ENCODE data around the gene MAN2C1. TPM values are rescaled to one million over a fixed set of nuclear protein-coding genes. Genes with fewer than 3 reads are reported as not detected.
A peak's percentile ranks its signal among the peaks of the same experiment; 100 is the strongest.

The MAN2C1 gene
- total RNA-seq (100 to 1,000 TPM; 448 to 449 TPM), polyA plus RNA-seq (10 to 100 TPM; 32.2 to 38.0 TPM)

DNA sequence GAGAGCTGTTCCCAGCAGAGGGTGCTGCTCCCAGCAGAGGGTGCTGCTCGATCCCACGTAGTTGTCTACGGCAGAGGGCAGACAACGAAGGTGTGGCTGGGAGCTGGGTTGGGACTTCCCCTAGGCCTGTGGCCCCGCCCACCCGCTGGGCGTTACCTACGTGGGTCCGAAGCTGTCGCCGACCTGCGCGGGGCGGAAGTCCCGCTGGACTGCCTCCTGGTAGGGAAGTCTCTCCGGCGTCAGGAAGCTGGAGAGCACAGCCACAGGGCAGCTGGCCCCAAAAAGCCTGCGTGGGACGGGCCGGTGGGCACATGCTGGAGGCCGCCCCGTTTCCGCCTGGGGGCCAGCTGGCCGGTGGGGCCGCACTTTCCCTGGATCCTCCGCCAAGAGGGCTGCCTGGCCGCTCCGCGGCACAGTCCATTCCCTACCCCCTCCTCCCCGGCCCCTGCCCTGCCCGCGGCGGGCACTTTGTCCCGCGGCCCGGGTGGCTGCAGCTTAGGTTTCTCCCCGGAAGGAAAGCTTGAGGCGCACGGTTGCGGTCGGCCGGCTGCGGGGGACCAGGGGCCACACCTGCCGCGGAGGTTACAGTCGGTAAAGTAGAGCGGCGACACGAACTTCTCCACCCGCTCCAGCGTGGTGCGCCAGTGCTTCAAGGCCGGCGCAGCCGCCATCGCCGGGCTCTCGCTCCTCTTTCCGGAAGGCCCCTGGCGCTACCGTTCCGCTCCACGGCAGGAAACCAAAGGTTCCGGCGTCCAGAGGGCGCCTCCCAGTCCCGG lies at the start of gene MAN2C1:
TSS of gene MAN2C1 (minus strand) at position 695 of the 776 bp plus-strand sequence. CDS start at position 671, 24 bp downstream.
- intact Hi-C loops (cut with micrococcal nuclease), result loop anchor here (1.0 to 10.0 kb wide), 6 partner anchors 18 to 343 kb away; partner anchors contain the start of genes IMP3, PPCDC, SIN3A and SNUPN
- H3K27ac Mint-ChIP-seq, result peak within 1 kb of the TSS; percentile 95 to 97 (median 96)
- Histone ChIP-seq H3K27ac (ENCODE audit: low read depth, low read length) (peak within 1 kb of the TSS; percentile 93), H3K4me1 (ENCODE audit: insufficient read depth, low read length) (peaks cover 25% of the 10 kb centered on the region), H3K27me3 (ENCODE audit: insufficient read depth, low read length) (no peaks in the 10 kb centered on the region), H3K9me3 (ENCODE audit: control insufficient read depth in 1 of 2, low read length in 2 of 2) (no peaks in the 10 kb centered on the region), H3K36me3 (ENCODE audit: insufficient read depth, low read length) (peaks cover 58% of the 10 kb centered on the region), H3K4me3 (ENCODE audit: low read length in 2 of 2) (peak within 1 kb of the TSS; percentile 86 to 95)
- peak; percentile 86 to 92 (median 87) for DNase-seq
- ChIA-PET POLR2A (ENCODE audit: partially characterized antibody) (interaction anchor here (0.6 to 4.8 kb wide), 50 partner anchors 10 to 907 kb away, joined by 3 to 222 read pairs (median 4); partner anchors contain the start of genes C15orf39, CLK3, COMMD4 and FBXO22), CTCF (ENCODE audit: partially characterized antibody) (interaction anchor here (0.5 to 3.7 kb wide), 43 partner anchors 9 to 900 kb away, joined by 3 to 69 read pairs (median 5); partner anchors contain the start of genes COMMD4, IMP3, NEIL1 and PTPN9)
- peaks cover 21 to 58% of the 10 kb centered on the region in 2 donors for H3K36me3 Mint-ChIP-seq
- no peaks in the 10 kb centered on the region for H3K27me3 Mint-ChIP-seq
- H3K9me3 Mint-ChIP-seq, result no peaks in the 10 kb centered on the region
- H3K4me3 Mint-ChIP-seq, result peak within 1 kb of the TSS; percentile 89 to 95 (median 92)
- peaks cover 7 to 37% (median 24%) of the 10 kb centered on the region in 4 donors for H3K4me1 Mint-ChIP-seq

DNA sequence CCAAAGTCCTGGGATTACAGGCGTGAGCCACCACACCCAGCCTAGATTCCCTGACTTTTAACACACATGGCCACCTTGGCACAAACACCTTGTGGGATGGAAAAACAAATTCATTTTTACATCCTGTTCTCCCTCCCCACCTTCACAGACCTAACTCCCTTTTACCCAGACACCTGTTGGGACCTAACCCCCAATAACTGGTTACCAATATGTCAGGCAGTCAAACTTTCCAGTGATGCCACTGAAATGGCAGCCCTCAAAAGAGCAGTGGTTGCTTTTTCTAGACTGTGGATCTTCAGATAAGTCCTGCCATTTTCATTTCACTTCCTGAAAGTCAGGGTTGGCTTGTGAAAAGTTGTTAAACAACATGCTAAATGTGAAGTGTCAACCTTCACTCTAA lies 48.2 kb upstream of the MAN2C1 start:
- H3K36me3 ChIP-seq (ENCODE audit: insufficient read depth, low read length), result peaks cover 30% of the 10 kb centered on the region
- no peak overlapping the region for H3K27ac ChIP-seq (ENCODE audit: low read depth, low read length)
- Mint-ChIP-seq H3K4me1 (peaks cover 8 to 18% (median 11%) of the 10 kb centered on the region in 4 donors), H3K27ac (peak overlapping the region in 1 of 7 donors; percentile 60), H3K36me3 (peaks cover 28 to 65% of the 10 kb centered on the region in 2 donors), H3K4me3 (no peak overlapping the region), H3K9me3 (no peaks in the 10 kb centered on the region), H3K27me3 (no peaks in the 10 kb centered on the region)
- no peaks in the 10 kb centered on the region for H3K9me3 ChIP-seq (ENCODE audit: control insufficient read depth in 1 of 2, low read length in 2 of 2)
- ChIA-PET CTCF (ENCODE audit: partially characterized antibody) (no interaction called here), POLR2A (ENCODE audit: partially characterized antibody) (interaction anchor here (1.8 kb wide), 1 partner anchor 49 kb away, joined by 4 read pairs; the partner anchor contains the start of gene MAN2C1)
- no peak for DNase-seq
- H3K27me3 ChIP-seq (ENCODE audit: insufficient read depth, low read length), result no peaks in the 10 kb centered on the region
- H3K4me3 ChIP-seq (ENCODE audit: low read length in 2 of 2), result no peak overlapping the region
- H3K4me1 ChIP-seq (ENCODE audit: insufficient read depth, low read length), result no peaks in the 10 kb centered on the region
- intact Hi-C loops (cut with micrococcal nuclease), result no loop called here

DNA sequence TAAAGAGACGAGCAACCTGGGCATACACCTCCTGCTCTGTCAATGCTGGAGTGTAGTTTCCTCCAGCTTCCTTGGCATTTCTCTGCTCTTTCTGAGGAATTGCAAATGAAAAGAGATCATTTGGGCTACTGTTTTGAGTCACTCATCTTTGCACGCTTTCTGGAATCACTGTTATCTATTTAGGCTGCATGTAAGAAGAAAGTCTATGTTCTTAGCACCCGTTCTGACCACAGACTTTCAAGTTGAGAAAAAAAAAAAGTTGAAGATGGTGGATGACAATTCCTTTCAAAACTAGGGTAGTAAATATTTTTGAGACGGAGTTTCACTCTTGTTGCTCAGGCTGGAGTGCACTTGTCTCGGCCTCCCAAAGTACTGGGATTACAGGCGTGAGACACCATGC lies 41.8 kb upstream of the MAN2C1 start:
- no peaks in the 10 kb centered on the region for H3K27me3 Mint-ChIP-seq
- peaks cover 11 to 26% (median 12%) of the 10 kb centered on the region in 4 donors for H3K4me1 Mint-ChIP-seq
- POLR2A ChIA-PET (ENCODE audit: partially characterized antibody), result no interaction called here
- peak overlapping the region in 3 of 7 donors; percentile 35 to 75 (median 47) for H3K27ac Mint-ChIP-seq
- peaks cover 51% of the 10 kb centered on the region for H3K36me3 ChIP-seq (ENCODE audit: insufficient read depth, low read length)
- no peaks in the 10 kb centered on the region for H3K9me3 Mint-ChIP-seq
- no peak overlapping the region for H3K4me3 ChIP-seq (ENCODE audit: low read length in 2 of 2)
- intact Hi-C loops (cut with micrococcal nuclease), result no loop called here
- no peaks in the 10 kb centered on the region for H3K9me3 ChIP-seq (ENCODE audit: control insufficient read depth in 1 of 2, low read length in 2 of 2)
- no peaks in the 10 kb centered on the region for H3K4me1 ChIP-seq (ENCODE audit: insufficient read depth, low read length)
- H3K27me3 ChIP-seq (ENCODE audit: insufficient read depth, low read length), result no peaks in the 10 kb centered on the region
- no peak overlapping the region for H3K27ac ChIP-seq (ENCODE audit: low read depth, low read length)
- H3K4me3 Mint-ChIP-seq, result no peak overlapping the region
- H3K36me3 Mint-ChIP-seq, result peaks cover 56 to 85% of the 10 kb centered on the region in 2 donors
- DNase-seq, result no peak
- CTCF ChIA-PET (ENCODE audit: partially characterized antibody), result no interaction called here

DNA sequence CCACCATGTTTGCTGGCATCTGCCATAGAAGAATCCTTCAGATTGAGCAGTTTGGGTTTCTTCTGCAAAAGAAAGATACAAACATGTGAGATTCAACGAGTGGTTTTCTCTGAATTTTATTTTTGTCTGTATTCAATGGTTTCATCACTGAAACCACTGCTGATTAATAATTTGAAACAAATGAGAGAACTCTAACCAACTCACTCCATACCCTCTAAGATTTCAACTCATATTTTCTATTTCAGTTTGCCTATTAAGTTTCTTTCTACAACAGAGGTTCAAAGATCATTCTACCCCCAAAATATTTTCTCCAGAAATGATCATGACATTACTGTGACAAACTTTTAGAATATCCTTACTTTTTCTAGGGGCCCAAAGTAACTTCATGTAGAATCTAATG lies 38.7 kb upstream of the MAN2C1 start:
- intact Hi-C loops (cut with micrococcal nuclease), result no loop called here
- Mint-ChIP-seq H3K36me3 (peaks cover 49 to 78% of the 10 kb centered on the region in 2 donors), H3K27me3 (no peaks in the 10 kb centered on the region), H3K27ac (peak overlapping the region in 2 of 7 donors; percentile 9 to 14), H3K4me3 (no peak overlapping the region), H3K4me1 (peaks cover 0 to 16% (median 7%) of the 10 kb centered on the region in 4 donors), H3K9me3 (no peaks in the 10 kb centered on the region)
- ChIA-PET CTCF (ENCODE audit: partially characterized antibody) (no interaction called here), POLR2A (ENCODE audit: partially characterized antibody) (no interaction called here)
- peaks cover 43% of the 10 kb centered on the region for H3K36me3 ChIP-seq (ENCODE audit: insufficient read depth, low read length)
- no peaks in the 10 kb centered on the region for H3K9me3 ChIP-seq (ENCODE audit: control insufficient read depth in 1 of 2, low read length in 2 of 2)
- no peak overlapping the region for H3K4me3 ChIP-seq (ENCODE audit: low read length in 2 of 2)
- no peak overlapping the region for H3K27ac ChIP-seq (ENCODE audit: low read depth, low read length)
- no peaks in the 10 kb centered on the region for H3K4me1 ChIP-seq (ENCODE audit: insufficient read depth, low read length)
- H3K27me3 ChIP-seq (ENCODE audit: insufficient read depth, low read length), result no peaks in the 10 kb centered on the region
- no peak for DNase-seq

DNA sequence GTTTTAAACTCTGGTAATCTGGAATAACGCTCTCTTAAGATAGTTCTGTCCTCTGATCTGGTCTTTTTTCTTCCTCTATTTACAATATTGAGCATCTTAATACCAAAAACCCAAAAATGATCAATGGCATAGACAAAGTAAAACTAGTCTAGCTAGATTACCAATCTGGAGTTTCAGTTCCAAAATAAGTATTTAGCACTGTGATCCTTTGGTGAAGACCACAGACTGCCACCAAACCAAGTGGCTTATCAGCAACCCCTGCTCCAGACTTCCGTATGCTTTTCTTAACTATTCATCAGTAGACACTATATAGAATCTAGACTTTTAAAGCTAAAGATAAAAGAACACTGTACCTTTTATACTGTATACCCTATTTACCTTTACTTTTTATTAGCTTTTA lies 35.5 kb upstream of the MAN2C1 start:
- Histone ChIP-seq H3K27me3 (ENCODE audit: insufficient read depth, low read length) (no peaks in the 10 kb centered on the region), H3K27ac (ENCODE audit: low read depth, low read length) (no peak overlapping the region), H3K9me3 (ENCODE audit: control insufficient read depth in 1 of 2, low read length in 2 of 2) (no peaks in the 10 kb centered on the region), H3K4me1 (ENCODE audit: insufficient read depth, low read length) (no peaks in the 10 kb centered on the region), H3K4me3 (ENCODE audit: low read length in 2 of 2) (no peak overlapping the region), H3K36me3 (ENCODE audit: insufficient read depth, low read length) (peaks cover 43% of the 10 kb centered on the region)
- Mint-ChIP-seq H3K27me3 (no peaks in the 10 kb centered on the region), H3K4me1 (peaks cover 0 to 13% (median 6%) of the 10 kb centered on the region in 4 donors), H3K9me3 (no peaks in the 10 kb centered on the region), H3K27ac (no peak overlapping the region), H3K36me3 (peaks cover 38 to 70% of the 10 kb centered on the region in 2 donors), H3K4me3 (no peak overlapping the region)
- POLR2A ChIA-PET (ENCODE audit: partially characterized antibody), result no interaction called here
- DNase-seq, result no peak
- intact Hi-C loops (cut with micrococcal nuclease), result no loop called here
- CTCF ChIA-PET (ENCODE audit: partially characterized antibody), result interaction anchor here (1.1 to 1.2 kb wide), 2 partner anchors 13 to 36 kb away, joined by 3 to 6 read pairs; partner anchors contain the start of gene MAN2C1

DNA sequence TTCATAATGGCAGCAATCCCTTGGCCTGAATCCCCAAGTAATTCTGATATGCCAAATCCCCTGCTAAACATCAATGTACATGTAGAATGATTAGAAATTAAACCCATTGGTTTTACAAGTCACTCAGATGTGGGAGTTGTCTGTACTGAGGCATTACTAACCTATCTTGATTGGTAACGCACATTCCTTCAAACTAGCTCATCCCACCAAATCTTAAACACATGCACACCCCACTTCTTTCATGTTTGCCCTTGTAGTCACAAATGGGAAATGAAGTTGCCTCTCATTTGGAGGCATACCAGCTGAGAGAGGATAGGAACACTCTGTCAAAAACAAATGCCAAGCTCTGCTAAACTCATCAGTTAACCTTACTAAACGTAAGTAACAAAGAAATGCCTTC lies 29.1 kb upstream of the MAN2C1 start:
- no peaks in the 10 kb centered on the region for H3K27me3 ChIP-seq (ENCODE audit: insufficient read depth, low read length)

DNA sequence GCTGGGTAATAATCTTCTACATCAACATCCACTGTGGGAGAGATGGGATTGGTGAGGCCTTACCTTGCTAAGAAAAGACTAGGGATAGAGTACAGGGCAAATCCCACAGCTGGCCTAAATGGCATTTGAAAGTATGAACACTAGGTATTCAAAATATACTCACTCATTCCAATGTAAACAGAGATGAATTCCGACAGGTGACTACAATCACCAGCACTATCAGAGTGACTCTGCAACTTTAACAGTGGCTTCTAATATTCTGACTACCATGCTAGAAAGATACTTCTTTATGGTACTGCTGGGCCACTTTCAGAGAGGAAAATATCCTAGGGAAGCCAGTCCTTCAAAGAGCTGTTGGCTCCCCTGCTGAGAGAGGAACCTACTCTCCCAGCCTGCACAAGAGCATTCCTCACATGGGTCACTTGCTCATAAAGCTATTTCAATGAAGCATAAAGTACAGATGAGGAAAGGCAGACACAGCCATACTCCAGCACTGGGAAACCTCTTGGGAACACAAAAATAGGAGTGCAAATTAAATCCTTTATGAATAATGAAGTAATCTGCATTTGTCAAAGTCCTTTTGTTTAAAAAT lies 21.5 kb upstream of the MAN2C1 start:
- H3K36me3 ChIP-seq (ENCODE audit: insufficient read depth, low read length), result peaks cover 82% of the 10 kb centered on the region

More for the DNA sequence above, 29.1 kb upstream of the MAN2C1 start:
- intact Hi-C loops (cut with micrococcal nuclease), result no loop called here
- no peaks in the 10 kb centered on the region for H3K9me3 ChIP-seq (ENCODE audit: control insufficient read depth in 1 of 2, low read length in 2 of 2)
- CTCF ChIA-PET (ENCODE audit: partially characterized antibody), result interaction anchor here (1.1 kb wide), 1 partner anchor 44 kb away, joined by 3 read pairs; no protein-coding TSS in a partner anchor
- H3K27ac Mint-ChIP-seq, result peak overlapping the region in 4 of 7 donors; percentile 9 to 68 (median 22)
- no peaks in the 10 kb centered on the region for H3K9me3 Mint-ChIP-seq
- H3K36me3 Mint-ChIP-seq, result peaks cover 42 to 80% of the 10 kb centered on the region in 2 donors
- no peak overlapping the region for H3K4me3 Mint-ChIP-seq
- no peaks in the 10 kb centered on the region for H3K27me3 Mint-ChIP-seq
- no peak for DNase-seq
- H3K4me1 Mint-ChIP-seq, result peaks cover 4 to 18% (median 13%) of the 10 kb centered on the region in 4 donors
- H3K27ac ChIP-seq (ENCODE audit: low read depth, low read length), result no peak overlapping the region
- H3K36me3 ChIP-seq (ENCODE audit: insufficient read depth, low read length), result peaks cover 78% of the 10 kb centered on the region
- POLR2A ChIA-PET (ENCODE audit: partially characterized antibody), result no interaction called here
- no peaks in the 10 kb centered on the region for H3K4me1 ChIP-seq (ENCODE audit: insufficient read depth, low read length)
- no peak overlapping the region for H3K4me3 ChIP-seq (ENCODE audit: low read length in 2 of 2)

More for the DNA sequence above, 21.5 kb upstream of the MAN2C1 start:
- intact Hi-C loops (cut with micrococcal nuclease), result no loop called here
- no peak overlapping the region for H3K4me3 Mint-ChIP-seq
- H3K27ac ChIP-seq (ENCODE audit: low read depth, low read length), result no peak overlapping the region
- no peaks in the 10 kb centered on the region for H3K27me3 Mint-ChIP-seq
- H3K4me1 Mint-ChIP-seq, result peaks cover 6 to 10% (median 6%) of the 10 kb centered on the region in 4 donors
- H3K27me3 ChIP-seq (ENCODE audit: insufficient read depth, low read length), result no peaks in the 10 kb centered on the region
- ChIA-PET POLR2A (ENCODE audit: partially characterized antibody) (no interaction called here), CTCF (ENCODE audit: partially characterized antibody) (interaction anchor here (0.8 kb wide), 1 partner anchor 20 kb away, joined by 4 read pairs; no protein-coding TSS in a partner anchor)
- H3K9me3 Mint-ChIP-seq, result no peaks in the 10 kb centered on the region
- H3K27ac Mint-ChIP-seq, result peak overlapping the region in 2 of 7 donors; percentile 30 to 85
- no peak for DNase-seq
- H3K4me1 ChIP-seq (ENCODE audit: insufficient read depth, low read length), result no peaks in the 10 kb centered on the region
- H3K4me3 ChIP-seq (ENCODE audit: low read length in 2 of 2), result no peak overlapping the region
- peaks cover 56 to 90% of the 10 kb centered on the region in 2 donors for H3K36me3 Mint-ChIP-seq
- H3K9me3 ChIP-seq (ENCODE audit: control insufficient read depth in 1 of 2, low read length in 2 of 2), result no peaks in the 10 kb centered on the region

All from CD4-positive, alpha-beta memory T cell (primary cell).